Measurements from ENCODE around the gene OR51I1.

The OR51I1 gene, protein sequence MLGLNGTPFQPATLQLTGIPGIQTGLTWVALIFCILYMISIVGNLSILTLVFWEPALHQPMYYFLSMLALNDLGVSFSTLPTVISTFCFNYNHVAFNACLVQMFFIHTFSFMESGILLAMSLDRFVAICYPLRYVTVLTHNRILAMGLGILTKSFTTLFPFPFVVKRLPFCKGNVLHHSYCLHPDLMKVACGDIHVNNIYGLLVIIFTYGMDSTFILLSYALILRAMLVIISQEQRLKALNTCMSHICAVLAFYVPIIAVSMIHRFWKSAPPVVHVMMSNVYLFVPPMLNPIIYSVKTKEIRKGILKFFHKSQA

DNA sequence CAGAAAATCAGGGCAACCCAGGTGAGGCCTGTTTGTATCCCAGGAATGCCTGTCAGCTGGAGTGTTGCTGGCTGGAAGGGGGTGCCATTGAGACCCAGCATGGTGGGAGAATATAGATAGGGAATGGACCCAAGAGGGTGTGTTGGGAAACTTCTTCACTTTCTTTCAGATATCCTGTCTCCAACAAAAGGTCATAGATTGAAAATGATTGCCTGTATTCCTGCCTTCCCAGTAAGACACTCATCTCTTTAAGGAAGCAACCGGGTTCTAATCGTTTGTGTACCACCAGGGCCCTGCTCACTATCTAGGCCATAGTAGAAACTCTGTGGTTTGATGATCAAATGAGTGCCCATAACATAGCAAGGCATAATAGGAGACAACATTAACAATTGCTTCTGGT, at the start of gene OR51I1:
Gene OR51I1, minus strand, starts transcription at position 101 of the 400 bp plus-strand sequence. Its CDS starts 0 bp downstream, at position 101.
- in situ Hi-C loops (cut with MboI; ENCODE audit: low pct_unique_long_range_greater_than_20kb, low sequenced_read_pairs, unreplicated experiment): no loop called here
- TF ChIP-seq, protein P1, sequence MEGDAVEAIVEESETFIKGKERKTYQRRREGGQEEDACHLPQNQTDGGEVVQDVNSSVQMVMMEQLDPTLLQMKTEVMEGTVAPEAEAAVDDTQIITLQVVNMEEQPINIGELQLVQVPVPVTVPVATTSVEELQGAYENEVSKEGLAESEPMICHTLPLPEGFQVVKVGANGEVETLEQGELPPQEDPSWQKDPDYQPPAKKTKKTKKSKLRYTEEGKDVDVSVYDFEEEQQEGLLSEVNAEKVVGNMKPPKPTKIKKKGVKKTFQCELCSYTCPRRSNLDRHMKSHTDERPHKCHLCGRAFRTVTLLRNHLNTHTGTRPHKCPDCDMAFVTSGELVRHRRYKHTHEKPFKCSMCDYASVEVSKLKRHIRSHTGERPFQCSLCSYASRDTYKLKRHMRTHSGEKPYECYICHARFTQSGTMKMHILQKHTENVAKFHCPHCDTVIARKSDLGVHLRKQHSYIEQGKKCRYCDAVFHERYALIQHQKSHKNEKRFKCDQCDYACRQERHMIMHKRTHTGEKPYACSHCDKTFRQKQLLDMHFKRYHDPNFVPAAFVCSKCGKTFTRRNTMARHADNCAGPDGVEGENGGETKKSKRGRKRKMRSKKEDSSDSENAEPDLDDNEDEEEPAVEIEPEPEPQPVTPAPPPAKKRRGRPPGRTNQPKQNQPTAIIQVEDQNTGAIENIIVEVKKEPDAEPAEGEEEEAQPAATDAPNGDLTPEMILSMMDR (IDR thresholded peaks at IDR 0.05; ENCODE audit: extremely low read depth, insufficient read depth, missing control alignments): no peak
- no peak for DNase-seq (ENCODE audit: low spot score)

DNA sequence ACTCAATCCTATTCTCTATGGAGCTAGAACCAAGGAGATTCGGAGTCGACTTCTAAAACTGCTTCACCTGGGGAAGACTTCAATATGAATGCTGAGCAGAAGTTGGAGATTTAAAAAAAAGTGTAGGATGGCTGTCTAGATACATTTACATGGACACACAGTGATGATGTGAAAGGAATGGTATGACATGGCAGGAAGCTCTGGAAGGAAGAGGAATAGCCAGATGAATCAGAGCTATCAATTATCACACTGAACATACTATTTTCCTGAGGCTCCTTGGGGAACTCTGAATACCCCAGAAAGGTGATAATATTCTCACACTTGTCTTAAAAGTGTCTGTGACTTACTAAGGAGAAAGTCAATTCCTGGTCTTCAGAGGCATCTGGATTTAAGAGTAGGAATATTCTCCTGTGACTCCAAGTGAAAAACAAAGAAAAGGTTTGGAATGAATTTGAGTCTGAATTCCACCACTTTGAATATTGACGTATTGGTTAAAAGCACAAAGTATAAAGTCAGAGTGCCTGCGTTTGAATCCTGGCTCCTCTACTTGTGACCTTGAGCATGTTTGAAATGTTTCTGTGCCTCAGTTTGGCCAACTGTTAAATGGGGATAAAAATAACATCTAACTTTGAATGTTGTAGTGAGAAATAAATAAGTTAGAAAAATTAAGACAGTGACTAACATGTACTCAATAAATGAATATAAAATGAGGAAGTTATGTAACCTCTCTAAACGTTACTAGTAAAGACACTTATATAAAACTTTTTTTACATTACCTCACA, 48.5 kb upstream of the OR51I1 start:
- DNase-seq (ENCODE audit: low spot score): no peak
- TF ChIP-seq, protein P1 (IDR thresholded peaks at IDR 0.05; ENCODE audit: extremely low read depth, insufficient read depth, missing control alignments): no peak
- in situ Hi-C loops (cut with MboI; ENCODE audit: low pct_unique_long_range_greater_than_20kb, low sequenced_read_pairs, unreplicated experiment): loop anchor here (25.0 kb wide), 1 partner anchor 323 kb away; the partner anchor contains the start of gene OR52N2

DNA sequence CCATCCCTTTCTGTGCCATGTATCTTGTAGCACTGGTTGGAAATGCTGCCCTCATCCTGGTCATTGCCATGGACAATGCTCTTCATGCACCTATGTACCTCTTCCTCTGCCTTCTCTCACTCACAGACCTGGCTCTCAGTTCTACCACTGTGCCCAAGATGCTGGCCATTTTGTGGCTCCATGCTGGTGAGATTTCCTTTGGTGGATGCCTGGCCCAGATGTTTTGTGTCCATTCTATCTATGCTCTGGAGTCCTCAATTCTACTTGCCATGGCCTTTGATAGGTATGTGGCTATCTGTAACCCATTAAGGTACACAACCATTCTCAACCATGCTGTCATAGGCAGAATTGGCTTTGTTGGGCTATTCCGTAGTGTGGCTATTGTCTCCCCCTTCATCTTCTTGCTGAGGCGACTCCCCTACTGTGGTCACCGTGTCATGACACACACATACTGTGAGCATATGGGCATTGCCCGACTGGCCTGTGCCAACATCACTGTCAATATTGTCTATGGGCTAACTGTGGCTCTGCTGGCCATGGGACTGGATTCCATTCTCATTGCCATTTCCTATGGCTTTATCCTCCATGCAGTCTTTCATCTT, 47.6 kb upstream of the OR51I1 start:
- DNase-seq (ENCODE audit: low spot score): no peak
- TF ChIP-seq, protein P1 (IDR thresholded peaks at IDR 0.05; ENCODE audit: extremely low read depth, insufficient read depth, missing control alignments): no peak
- in situ Hi-C loops (cut with MboI; ENCODE audit: low pct_unique_long_range_greater_than_20kb, low sequenced_read_pairs, unreplicated experiment): loop anchor here (25.0 kb wide), 1 partner anchor 323 kb away; the partner anchor contains the start of gene OR52N2

DNA sequence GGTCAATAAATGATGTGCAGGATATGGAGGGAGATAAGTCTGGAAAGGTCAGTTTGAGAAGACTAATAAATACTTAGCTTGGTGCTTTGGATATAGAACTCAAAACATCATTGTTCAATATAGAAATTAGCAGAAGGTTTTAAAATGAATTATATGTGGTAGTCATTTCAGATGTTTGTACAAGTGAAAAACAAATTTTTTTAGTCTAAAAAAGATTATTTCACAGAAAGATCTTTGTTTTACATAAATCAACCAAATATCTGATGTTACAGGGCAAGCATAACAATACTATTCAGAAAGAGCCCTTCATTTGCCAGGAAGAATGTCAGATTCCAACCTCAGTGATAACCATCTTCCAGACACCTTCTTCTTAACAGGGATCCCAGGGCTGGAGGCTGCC, 47.1 kb upstream of the OR51I1 start, which contains the start of gene OR52D1:
Gene OR52D1, plus strand, starts transcription at position 301 of the 400 bp plus-strand sequence. Its CDS starts 22 bp downstream, at position 323.
- in situ Hi-C loops (cut with MboI; ENCODE audit: low pct_unique_long_range_greater_than_20kb, low sequenced_read_pairs, unreplicated experiment): loop anchor here (25.0 kb wide), 1 partner anchor 324 kb away; the partner anchor contains the start of gene OR52N2
- TF ChIP-seq, protein P1 (IDR thresholded peaks at IDR 0.05; ENCODE audit: extremely low read depth, insufficient read depth, missing control alignments): no peak

DNA sequence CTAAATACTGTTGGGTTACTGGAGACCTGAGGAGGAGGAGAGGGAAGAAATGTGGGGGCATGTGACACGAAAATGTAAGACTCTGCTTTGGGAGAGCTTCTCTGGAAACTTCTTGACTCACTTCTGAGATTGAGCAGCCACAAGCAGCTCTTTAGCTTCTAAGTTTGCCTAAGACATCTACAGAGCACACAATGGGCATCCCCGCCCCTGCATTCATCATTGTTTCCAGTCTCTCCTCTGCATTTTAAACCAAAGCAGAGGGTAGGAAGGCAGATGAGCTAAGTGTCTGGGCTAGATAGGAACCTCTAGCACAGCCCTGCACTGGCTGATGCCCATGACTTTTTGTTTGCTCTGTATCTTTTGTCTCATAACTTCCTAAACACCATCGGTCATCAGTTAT, 45.1 kb upstream of the OR51I1 start:
- no peak for DNase-seq (ENCODE audit: low spot score)
- in situ Hi-C loops (cut with MboI; ENCODE audit: low pct_unique_long_range_greater_than_20kb, low sequenced_read_pairs, unreplicated experiment): loop anchor here (25.0 kb wide), 1 partner anchor 326 kb away; the partner anchor contains the start of gene OR52N2
- TF ChIP-seq, protein P1 (IDR thresholded peaks at IDR 0.05; ENCODE audit: extremely low read depth, insufficient read depth, missing control alignments): no peak

More for the DNA sequence above, 47.1 kb upstream of the OR51I1 start, which contains the start of gene OR52D1:
- DNase-seq (ENCODE audit: low spot score): no peak

DNA sequence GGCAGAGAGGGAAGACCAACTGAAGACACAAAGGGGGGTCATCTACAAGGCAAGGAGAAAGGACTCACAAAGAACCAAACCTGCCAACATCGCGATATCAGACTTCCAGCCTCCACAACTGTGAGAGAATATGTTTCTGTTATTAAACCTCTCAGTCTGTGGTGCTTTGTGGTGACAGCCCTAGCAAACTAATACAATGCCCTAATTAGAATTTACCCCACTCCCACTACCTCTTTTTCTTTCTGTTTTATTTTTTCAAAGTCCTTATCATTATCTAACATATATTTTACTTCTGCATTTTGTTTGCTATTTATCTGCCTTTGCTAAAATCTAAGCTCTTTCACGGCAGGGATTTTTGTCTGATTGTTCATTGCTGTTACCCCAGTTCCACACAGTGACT, 44.7 kb upstream of the OR51I1 start:
- DNase-seq (ENCODE audit: low spot score): no peak
- TF ChIP-seq, protein P1 (IDR thresholded peaks at IDR 0.05; ENCODE audit: extremely low read depth, insufficient read depth, missing control alignments): no peak
- in situ Hi-C loops (cut with MboI; ENCODE audit: low pct_unique_long_range_greater_than_20kb, low sequenced_read_pairs, unreplicated experiment): loop anchor here (25.0 kb wide), 1 partner anchor 326 kb away; the partner anchor contains the start of gene OR52N2

All from GM13977 (cell line).